GM19397 (cell line): ENCODE data around the gene GMPR.

ENCODE experiments used
- ATAC-seq: cut with Tn5 transposase; IDR thresholded peaks from one replicate; pipeline ENCODE4 v1.9.1; 2021; ENCODE audit warnings: mild to moderate bottlenecking, moderate library complexity; ENCODE audit not compliant: unreplicated experiment

GMPR gene

DNA sequence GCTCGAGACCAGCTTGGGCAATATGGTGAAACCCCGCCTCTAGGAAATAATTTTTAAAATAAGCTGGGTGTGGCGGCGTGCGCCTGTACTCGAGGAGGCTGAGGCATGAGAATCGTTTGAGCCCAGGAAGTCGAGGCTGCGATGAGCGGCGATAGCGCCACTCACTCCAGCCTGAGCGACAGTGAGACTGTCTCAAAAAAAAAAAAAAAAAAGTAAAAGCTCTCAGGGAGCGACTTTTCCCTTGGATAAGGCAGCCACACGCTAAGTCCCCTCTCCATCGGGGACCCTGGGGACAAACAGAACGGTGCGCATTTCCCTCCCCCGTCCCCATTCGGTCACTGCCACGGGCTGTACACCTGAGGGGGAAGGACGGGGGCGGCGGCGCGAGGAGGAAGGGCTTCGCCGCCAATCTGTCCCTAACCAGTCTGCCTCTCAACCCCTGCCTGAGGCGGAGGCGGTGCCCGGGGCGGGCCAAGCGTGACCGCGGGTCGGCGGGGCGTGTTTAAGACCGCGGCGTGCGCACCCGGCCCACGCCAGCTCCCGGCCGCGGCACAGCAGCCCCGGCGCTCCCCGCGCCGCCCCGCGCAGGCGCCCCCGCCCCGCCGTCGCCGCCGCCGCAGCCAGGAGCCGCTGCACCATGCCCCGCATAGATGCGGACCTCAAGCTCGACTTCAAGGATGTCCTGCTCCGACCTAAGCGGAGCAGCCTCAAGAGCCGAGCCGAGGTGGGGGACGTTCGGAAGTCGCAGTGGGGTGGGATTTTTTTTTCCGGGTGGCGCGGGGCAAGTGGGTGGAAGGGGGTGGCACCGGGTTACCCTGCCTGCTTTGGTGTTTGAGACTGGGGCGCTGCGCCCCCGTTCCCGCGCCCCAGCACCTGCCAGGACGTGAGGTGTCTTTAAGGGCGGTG lies at the start of gene GMPR:
Gene GMPR, plus strand, starts transcription at position 531 of the 906 bp plus-strand sequence. Its CDS starts 107 bp downstream, at position 638.
- peak; percentile 77 for ATAC-seq

- no peak for ATAC-seq
Observed at GRCh38 chr6:16190214-16190613, 48.2 kb upstream of the GMPR start.

DNA sequence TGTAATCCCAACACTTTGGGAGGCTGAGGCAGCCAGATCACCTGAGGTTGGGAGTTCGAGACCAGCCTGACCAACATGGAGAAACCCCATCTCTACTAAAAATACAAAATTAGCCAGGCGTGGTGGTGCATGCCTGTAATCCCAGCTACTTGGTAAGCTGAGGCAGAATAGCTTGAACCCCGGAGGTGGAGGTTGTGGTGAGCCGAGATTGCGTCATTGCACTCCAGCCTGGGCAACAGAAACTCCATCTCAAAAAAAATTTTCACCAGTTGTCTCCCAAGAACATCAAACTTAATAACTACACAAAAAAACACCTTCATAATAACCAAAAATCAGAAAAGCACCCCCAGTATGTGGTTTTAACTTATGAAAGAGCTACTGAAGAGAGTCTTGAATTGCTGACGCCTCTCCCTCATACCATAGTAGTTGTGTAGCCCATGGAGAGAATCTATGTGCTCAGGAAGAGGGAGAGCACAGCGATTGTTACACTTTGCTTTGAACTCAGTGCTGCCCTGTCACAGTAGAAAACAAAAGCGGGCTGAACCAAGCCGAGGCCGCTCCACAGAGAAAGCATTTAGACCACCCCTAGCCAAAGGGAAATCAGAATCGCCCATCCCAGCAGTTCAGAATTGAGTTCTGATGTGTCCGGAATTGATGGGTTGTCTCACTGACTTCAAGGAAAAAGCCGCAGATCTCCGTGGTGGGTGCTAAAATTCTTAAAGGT lies 42.0 kb upstream of the GMPR start:
- ATAC-seq: no peak

DNA sequence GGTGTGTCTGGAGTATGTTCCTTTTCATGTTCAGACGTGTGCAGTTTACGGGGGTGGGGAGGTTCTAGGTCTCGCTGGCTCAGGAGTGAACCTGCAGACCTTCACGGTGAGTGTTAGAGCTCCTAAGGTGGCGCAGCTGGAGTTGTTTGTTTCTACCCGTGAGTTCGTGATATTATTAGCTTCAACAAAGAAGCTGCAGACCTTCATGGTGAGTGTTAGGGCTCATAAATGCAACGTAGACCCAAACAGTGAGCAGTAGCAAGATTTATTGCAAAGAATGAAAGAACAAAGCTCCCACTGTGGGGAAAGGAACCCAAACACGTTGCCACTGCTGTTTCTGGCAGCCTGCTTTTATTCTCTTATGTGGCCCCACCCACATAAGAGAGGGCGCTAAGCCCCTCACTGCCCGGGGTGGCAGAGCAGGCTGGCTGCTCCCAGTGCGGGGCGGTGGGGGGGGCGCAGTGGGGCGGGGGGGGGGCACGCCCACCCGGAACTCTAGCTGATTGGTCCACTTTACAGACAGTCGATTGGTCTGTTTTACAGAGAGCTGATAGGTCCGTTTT lies 41.3 kb upstream of the GMPR start:
- no peak for ATAC-seq

- no peak for ATAC-seq
Observed at GRCh38 chr6:16198061-16198705, 40.2 kb upstream of the GMPR start.

- no peak for ATAC-seq
Observed at GRCh38 chr6:16199804-16200203, 38.6 kb upstream of the GMPR start.

GRCh38 chr6:16200321-16200883 lies 38.0 kb upstream of the GMPR start:
- ATAC-seq: no peak

GRCh38 chr6:16201706-16202105 lies 36.7 kb upstream of the GMPR start:
- ATAC-seq: no peak

DNA sequence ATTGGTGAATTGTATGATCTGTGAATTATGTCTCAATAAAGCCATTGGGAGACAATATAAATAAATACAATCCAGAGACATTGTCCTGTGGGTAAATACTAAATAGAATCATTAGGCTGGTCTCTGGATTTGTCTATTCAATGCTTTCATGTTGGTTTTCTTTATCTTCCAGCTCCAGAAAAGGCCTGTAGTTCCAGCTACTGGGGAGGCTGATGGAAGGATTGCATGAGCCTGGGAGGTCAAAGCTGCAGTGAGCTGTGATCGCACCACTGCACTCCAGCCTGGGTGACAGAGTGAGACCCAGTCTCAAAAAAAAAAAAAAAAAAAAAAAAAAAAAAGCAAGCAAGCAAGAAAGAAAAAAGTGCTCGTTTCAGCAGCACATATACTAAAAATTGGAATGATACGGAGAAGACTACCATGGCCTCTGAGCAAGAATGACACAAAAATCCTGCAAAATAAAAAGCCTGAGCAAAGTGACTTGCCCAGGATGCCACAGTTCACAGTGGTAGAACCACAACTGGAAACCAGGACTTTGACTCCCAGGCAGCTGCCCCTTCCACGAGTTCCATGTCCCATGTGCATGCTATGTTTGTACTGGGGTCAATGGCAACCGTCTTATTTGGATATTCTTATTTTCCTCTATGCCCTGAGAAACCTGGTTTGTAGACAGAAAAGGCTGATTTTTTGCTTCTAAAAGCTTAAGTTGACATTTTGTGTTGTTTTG lies 33.6 kb upstream of the GMPR start:
- ATAC-seq: peak; percentile 4

DNA sequence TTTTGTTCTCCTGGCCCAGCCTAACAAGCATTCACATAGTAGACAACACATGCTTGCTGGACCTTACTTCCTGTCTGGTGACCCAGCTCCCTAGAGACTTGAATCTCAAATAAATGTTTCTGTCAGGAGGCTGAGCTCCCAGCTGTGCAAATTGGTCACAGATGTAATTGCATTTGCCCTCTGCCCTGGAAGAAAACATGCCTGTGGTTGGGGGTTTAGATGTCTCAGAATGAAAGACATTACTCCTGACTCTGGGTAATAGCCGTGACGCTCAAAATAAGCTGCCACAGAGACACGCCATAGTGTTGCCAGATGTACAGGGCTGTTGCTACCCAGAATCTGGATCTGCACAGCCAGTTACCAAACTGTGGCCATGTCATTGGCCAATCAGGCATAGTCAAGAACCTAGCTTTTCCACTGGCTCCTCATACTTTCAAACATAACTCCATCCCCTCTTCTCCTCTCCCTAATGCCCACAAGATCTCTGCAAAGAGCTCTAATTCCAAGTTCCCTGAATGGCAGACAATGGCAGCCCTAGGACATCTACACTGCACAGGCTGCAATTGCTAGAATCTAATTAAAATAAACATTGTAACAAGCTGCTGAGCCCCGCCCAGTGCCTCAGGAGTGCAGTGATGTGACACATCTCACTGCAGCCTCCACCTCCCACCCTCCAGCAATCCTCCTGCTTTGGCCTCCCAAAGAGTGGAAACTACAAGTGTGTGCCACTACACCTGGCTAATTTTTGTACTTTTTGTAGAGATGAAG lies 32.8 kb upstream of the GMPR start:
- ATAC-seq: peak; percentile 94

DNA sequence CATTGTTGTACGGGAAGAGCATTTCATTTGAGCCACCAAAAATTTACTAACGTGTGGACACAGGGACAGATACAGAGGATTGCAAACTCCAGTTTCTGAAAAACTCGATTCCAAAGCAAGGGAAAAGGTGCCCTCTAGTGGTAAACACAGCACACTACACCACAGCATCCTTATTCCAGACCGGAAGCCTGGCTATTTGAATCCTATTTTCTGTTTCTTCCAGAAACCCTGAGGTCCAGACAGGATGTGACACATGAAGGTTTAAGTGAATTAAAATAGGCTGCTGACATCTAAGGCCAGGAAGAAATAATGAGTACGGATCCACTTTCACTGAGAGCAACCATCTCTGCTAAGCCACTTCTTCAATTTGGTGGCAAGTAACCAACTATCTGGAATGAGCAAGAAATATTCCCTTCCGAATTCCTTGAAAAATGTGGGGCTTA lies 31.8 kb upstream of the GMPR start:
- no peak for ATAC-seq

- ATAC-seq: no peak
Observed at GRCh38 chr6:16208989-16209388, 29.4 kb upstream of the GMPR start.

DNA sequence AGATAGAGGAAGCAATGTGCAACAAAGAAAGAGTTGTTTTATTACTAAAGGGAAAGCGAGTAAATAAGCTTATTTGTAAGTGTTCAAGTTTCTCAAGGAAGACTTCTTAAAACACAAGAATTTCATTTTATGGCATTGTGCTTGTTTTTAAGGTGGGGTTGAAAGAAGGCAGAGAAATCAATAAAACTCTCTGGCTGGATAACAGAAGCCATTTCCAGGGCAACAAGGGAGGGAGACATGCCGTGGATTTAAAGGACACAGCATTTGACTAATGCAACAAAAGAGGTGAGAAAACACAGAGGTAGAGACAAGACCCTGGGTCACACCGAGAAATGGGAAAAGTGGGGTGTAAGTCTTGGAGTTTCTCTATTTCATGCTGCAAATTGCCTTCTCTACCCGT lies 28.8 kb upstream of the GMPR start:
- ATAC-seq: no peak

DNA sequence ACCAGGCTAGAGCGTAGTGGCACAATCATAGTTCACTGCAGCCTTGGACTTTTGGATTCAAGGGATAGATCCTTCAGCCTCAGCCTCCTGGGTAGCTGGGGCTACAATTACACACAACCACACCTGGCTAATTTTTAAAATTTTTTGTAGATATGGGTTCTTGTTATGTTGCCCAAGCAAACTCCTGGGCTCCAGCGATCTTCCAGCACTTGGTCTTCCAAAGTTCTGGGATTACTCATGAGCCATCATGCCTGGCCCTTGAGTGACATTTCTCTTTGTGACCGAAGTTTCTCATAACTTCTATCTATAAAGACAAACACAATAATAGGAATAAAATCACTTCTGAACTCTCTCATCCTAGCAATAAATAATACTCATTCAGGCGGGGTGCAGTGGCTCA lies 26.1 kb upstream of the GMPR start:
- ATAC-seq: no peak

- no peak for ATAC-seq
Observed at GRCh38 chr6:16216501-16217155, 21.8 kb upstream of the GMPR start.

DNA sequence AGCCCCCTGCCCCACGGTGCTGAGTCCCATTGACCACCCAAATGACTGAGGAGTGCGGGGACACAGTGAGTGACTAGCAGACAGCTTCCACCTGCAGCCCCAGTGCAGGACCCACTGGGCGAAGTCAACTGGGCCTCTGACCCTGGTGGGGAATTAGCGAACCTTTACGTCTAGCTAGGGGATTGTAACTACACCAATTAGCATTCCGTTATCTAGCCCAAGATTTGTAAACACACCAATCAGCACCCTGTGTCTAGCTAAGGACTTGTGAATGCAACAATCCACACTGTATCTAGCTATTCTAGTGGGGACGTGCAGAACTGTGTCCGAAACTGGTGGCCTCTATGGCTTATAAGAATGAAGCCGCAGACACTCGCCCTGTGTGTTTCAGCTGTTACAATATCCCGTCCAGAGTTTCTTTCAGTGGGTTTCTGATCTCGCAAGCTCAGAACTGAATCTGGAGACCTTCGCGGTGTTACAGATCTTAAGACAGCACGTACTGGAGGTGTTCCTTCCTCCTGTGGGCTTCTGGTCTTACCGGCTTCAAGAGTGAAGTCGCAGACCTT lies 21.1 kb upstream of the GMPR start:
- no peak for ATAC-seq

DNA sequence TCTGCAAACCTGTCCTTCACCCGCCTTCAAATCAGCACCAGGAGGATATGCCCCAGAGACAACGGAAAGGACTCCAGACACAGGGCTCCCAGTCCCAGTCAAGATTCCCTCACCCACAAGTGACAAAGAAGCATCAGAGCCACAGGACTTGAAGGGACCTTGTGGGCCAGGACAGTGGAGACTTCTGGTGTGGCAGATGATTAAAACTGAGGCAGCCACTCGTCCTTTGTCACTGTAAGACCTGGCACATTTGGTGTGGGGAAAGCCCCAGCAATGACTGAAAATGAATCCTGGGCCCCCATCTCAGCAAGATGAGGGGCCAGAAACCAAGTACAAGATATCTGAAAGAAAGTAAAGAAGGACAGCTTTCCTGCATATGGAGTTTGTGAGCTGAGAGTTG lies 15.6 kb upstream of the GMPR start:
- no peak for ATAC-seq

DNA sequence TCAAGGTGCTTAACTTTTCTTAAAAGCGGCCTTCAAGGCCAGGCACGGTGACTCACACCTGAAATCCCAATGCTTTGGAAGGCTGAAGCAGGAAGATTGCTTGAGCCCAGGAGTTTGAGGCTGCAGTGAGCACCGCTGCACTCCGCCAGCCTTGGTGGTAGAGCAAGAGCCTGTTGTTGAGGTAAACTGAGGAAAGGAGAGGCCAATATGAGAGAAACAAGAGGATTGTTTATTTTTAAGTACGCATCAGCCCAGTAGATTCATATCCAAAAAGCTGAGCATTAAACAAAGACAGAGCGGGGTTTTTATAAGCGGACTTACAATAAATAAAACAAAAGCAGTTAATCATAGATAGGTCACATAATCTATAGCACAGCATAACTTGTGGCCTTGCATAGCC lies 15.0 kb upstream of the GMPR start:
- no peak for ATAC-seq

GRCh38 chr6:16224409-16224808 lies 14.0 kb upstream of the GMPR start:
- no peak for ATAC-seq
